GM12801 (cell line): ENCODE results near the gene ARHGAP24.

Experiments used
- CTCF ChIP-seq: IDR thresholded peaks from one replicate; pipeline ENCODE4 v1.5.1; 2011; ENCODE audit warnings: control low read depth; ENCODE audit not compliant: insufficient read length; ENCODE audit errors: extremely low read depth

ARHGAP24 gene

DNA sequence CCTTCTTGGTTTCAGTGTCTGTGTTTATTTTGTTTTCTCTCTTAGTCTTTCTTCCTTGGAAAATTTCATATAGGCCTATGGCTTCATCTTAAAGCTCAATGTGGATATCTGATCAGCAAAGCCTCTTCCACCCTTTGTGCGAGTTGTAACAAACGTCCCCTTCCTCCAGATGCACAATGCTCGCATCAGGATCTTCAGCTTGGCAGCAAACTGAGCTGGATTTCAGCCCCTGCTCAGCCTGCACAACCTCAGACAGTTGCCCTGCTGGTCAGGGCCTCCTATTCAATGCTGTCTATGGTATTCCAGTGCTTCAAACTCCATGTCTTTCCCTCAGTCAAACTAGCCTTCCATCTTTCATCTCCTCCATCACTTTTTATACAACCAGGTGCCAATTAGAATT lies 309.4 kb downstream of the ARHGAP24 start:
- TF ChIP-seq CTCF, result no peak

DNA sequence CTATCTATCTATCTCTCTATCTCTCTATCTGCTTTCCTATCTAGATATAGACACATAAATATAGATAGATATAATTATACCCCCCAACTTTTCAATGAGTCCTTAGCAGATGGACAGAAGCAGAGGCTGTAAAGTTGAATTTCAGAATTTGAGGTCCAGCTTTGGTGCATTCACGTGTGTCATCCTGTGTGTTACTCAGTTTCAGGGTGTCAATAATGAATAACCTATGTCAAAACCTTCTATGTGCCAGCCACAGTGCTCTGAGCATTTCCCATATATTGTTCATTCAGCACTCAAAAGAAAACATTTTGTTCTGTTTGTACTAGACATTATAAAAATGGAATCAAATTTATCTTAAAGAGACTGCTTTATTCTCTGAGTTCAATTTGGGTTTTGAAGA lies 310.0 kb downstream of the ARHGAP24 start:
- no peak for TF ChIP-seq CTCF

DNA sequence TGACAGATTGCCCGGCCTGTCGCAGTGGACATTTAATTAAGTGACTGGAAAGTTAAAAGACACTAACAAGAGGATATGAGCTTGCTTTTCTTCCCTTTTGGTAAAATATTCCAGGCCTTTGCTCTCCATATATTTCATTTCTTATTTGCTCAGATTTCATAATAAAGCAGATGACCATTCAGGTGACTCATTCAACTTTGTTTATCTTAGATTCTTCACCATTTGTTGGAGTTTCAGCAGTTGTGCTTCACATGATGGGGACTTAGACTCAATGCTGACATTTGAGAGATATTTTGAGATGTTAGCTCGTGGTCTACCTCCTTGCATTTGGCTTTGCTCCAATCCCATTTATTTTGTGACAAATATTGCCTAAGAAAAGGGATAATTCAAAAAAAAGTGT lies 312.2 kb downstream of the ARHGAP24 start:
- no peak for TF ChIP-seq CTCF

GRCh38 chr4:85788604-85789003 lies 313.7 kb downstream of the ARHGAP24 start:
- no peak for TF ChIP-seq CTCF

DNA sequence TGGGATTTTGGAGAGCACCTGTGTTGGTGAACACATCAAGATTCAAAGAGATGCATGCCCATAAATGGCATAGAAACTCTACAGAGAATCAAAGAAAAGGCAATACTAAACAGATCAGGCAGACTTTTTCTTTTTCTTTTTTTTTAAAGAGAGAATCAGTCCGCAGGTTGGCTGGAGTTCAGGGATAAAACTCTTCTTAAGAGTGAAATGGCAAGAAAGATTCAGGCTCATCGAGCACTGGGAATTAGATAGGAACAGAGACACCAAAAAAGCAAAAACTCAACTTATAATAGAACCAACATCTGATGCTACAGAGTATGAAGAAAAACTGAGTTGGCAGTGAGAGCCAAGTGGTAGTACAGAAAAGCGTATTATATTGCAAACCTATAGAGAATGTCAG lies 314.3 kb downstream of the ARHGAP24 start:
- TF ChIP-seq CTCF, result no peak

- TF ChIP-seq CTCF, result no peak
Observed at GRCh38 chr4:85790582-85790981, 315.6 kb downstream of the ARHGAP24 start.

- TF ChIP-seq CTCF, result no peak
Observed at GRCh38 chr4:85792376-85793232, 317.7 kb downstream of the ARHGAP24 start.
